GM19397 (cell line): ENCODE data around the gene DNMT3A.

Source experiments
- ATAC-seq: cut with Tn5 transposase; IDR thresholded peaks from one replicate; pipeline ENCODE4 v1.9.1; 2021; ENCODE audit warnings: mild to moderate bottlenecking, moderate library complexity; ENCODE audit not compliant: unreplicated experiment

Gene DNMT3A

GRCh38 chr2:25373269-25373981 lies 31.7 kb upstream of the DNMT3A start:
- ATAC-seq = no peak

- no peak for ATAC-seq
Measured at GRCh38 chr2:25372405-25373268, 30.9 kb upstream of the DNMT3A start.

GRCh38 chr2:25371253-25372241 lies 29.8 kb upstream of the DNMT3A start:
- no peak for ATAC-seq

- ATAC-seq = no peak
Measured at GRCh38 chr2:25369876-25370275, 28.2 kb upstream of the DNMT3A start.

- no peak for ATAC-seq
Measured at GRCh38 chr2:25369439-25369838, 27.7 kb upstream of the DNMT3A start.

- no peak for ATAC-seq
Measured at GRCh38 chr2:25368660-25369059, 26.9 kb upstream of the DNMT3A start.

GRCh38 chr2:25367296-25367695 lies 25.6 kb upstream of the DNMT3A start:
- no peak for ATAC-seq

- no peak for ATAC-seq
Measured at GRCh38 chr2:25366629-25367028, 24.9 kb upstream of the DNMT3A start.

- no peak for ATAC-seq
Measured at GRCh38 chr2:25365241-25365640, 23.5 kb upstream of the DNMT3A start.

GRCh38 chr2:25363733-25364132 lies 22.0 kb upstream of the DNMT3A start:
- ATAC-seq = no peak

GRCh38 chr2:25362434-25363145 lies 20.9 kb upstream of the DNMT3A start:
- ATAC-seq = peak; percentile 65

GRCh38 chr2:25362049-25362433 lies 20.3 kb upstream of the DNMT3A start:
- peak; percentile 79 for ATAC-seq

DNA sequence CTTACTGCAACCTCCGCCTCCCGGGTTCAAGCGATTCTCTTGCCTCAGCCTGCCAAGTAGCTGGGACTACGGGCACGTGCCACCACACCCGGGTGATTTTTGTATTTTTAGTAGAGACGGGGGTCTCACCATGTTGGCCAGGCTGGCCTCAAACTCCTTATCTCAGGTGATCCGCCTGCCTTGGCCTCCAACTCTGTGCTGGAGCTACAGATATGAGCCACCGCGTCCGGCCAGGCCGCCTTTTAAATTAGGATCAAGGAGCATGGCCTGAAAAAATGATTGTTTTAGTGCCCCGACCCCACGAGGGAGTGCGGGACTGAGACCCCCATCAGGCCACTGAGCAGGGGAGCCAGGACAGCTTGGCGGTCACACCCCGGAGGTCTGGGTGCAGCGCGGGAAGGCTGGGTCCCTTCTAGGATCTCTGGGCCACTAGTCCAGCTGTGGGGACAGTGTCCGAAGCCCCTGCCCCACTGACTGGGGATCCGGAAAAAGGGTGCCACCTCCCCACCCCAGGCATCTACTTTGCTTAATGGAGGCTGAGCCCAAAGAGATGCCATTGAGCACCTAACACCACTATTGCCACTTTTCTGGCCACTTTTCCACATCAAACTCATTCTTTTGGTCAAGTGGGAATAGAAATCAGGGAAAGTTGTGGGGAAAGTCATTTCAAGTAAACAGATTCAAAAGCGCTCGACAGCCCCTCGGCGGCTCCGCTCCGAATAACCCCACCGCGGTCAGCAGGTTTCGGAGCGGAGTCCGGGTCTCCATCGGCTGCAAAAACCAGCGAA lies 19.7 kb upstream of the DNMT3A start:
- ATAC-seq = no peak

GRCh38 chr2:25358836-25359235 lies 17.1 kb upstream of the DNMT3A start:
- ATAC-seq = no peak

DNA sequence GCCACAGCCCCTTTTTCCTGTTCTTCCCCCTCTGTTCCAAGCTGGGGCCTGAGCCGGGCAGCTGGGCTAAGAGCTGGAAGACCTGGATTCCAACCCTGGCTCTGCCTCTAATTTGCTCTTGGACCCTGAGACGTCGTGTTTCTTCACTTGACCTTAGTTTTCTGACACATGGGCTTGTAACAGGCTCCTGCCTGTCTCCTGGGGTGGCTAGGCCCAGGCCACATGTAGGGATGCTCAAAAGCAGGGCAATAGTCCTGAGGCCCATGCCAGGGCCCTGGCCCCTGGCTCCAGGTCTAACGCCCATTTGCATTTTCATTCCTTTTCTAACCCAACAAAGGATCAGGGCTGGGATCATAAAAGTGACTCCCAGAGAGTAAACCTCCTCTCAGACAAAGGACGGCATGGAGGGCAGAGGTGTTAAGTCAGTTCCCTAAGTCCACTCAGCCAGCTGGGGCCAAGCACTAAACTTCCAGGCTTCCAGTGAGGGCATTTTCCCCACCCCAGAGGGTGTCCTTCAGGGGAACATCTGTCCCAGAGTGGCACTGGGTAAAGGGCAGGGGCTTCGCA lies 16.6 kb upstream of the DNMT3A start:
- no peak for ATAC-seq

GRCh38 chr2:25356088-25356487 lies 14.4 kb upstream of the DNMT3A start:
- no peak for ATAC-seq

GRCh38 chr2:25355270-25355669 lies 13.5 kb upstream of the DNMT3A start:
- ATAC-seq = no peak

GRCh38 chr2:25354116-25354515 lies 12.4 kb upstream of the DNMT3A start:
- no peak for ATAC-seq

DNA sequence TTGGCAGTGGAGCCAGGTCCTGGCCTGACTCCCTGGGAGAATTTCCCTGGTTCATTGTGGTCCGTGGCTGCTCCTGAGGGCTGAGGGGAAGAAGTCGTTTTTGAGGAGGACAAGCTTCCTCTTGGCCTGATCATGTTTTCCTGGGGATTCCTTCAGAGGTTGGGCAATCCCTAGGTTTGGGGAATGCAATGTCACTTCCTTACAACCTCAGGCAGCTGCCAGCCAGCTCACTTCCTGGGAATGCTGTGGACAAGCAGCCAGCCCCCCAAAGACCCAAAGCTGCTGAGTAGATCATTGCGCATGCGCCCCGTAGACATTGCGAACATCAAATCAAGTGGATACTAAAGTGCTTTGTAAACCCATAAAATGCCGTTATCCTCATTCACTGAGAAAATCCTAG lies 7.7 kb upstream of the DNMT3A start:
- ATAC-seq = no peak
